AG09309 (cell line): Measurements from ENCODE around the gene GOLGB1.

Experiments used
- DNase-seq: peaks from one replicate; pipeline ENCODE4 v3.0.0-alpha.2; 2010; ENCODE audit warnings: low read depth
- H3K4me3 ChIP-seq: 2 replicates; pipeline ENCODE4 v1.5.1; 2011; ENCODE audit warnings: mild to moderate bottlenecking, low read depth, low read length, moderate library complexity; ENCODE audit not compliant: control insufficient read depth
- TF ChIP-seq, protein P1 (sequence below): IDR thresholded peaks from 2 replicates; pipeline ENCODE4 v1.5.1; 2011; ENCODE audit warnings: mild to moderate bottlenecking, low read depth, low read length, inconsistent platforms; ENCODE audit not compliant: insufficient read depth, control insufficient read depth; ENCODE audit errors: missing control alignments

The GOLGB1 gene

DNA sequence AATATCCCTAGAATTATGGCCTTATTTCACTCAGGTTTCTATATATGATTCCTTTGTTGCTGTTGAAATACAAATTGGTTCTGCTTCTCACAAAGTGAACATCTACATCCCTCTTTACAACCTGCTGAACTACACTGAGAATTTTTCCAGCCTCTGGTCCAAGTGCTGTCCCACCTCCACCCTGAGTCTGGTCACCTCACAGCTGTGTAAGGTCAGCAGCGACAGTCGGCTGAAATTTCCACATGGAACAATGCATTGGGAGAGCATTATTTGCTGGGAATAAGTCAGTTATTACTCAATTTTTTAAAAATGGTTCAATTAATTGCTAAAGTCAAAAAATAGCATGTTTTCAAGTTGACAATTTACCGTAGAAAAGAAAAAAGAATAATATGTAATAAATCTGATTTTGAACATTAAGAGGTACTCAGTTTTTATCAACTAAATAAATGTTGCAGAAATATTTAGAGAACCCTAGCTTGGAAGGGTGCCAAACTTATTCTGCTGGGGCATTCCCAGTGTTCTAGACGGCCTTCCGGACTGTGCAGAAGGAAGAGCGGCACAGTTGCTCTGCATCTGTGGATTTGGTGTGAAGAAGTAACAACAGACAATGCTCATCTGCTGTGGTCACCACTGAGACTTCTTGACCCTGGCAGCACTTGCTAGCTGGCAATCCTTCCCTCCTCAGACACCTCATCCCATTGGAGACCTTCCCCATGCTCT, 90.7 kb downstream of the GOLGB1 start:
- TF ChIP-seq, protein P1, sequence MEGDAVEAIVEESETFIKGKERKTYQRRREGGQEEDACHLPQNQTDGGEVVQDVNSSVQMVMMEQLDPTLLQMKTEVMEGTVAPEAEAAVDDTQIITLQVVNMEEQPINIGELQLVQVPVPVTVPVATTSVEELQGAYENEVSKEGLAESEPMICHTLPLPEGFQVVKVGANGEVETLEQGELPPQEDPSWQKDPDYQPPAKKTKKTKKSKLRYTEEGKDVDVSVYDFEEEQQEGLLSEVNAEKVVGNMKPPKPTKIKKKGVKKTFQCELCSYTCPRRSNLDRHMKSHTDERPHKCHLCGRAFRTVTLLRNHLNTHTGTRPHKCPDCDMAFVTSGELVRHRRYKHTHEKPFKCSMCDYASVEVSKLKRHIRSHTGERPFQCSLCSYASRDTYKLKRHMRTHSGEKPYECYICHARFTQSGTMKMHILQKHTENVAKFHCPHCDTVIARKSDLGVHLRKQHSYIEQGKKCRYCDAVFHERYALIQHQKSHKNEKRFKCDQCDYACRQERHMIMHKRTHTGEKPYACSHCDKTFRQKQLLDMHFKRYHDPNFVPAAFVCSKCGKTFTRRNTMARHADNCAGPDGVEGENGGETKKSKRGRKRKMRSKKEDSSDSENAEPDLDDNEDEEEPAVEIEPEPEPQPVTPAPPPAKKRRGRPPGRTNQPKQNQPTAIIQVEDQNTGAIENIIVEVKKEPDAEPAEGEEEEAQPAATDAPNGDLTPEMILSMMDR: no peak
- DNase-seq: no peak
- no peak overlapping the region for H3K4me3 ChIP-seq

GRCh38 chr3:121654493-121655385, 94.8 kb downstream of the GOLGB1 start:
- H3K4me3 ChIP-seq: no peak overlapping the region
- DNase-seq: no peak
- TF ChIP-seq, protein P1: no peak

- TF ChIP-seq, protein P1: no peak
- DNase-seq: no peak
- no peak overlapping the region for H3K4me3 ChIP-seq
Measured at GRCh38 chr3:121651684-121652083, 97.9 kb downstream of the GOLGB1 start.

DNA sequence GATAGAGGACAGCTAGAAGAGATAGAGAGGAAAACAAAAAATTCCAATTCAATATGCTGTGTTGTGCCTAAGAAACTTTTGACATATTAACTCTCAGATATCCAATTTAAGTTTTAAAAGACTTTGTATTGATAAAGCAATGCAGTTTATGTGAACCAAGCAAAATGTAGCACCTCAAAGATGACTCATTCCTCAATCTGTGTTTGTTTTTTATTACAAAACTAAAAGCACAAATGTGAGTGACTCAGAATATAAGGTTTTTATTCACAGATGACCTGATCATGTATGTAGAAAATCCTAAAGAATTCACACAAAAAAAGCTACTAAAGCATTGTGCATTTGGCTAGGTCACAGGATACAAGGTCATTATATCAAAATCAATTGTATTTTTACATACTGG, 99.9 kb downstream of the GOLGB1 start:
- TF ChIP-seq, protein P1: no peak
- no peak overlapping the region for H3K4me3 ChIP-seq
- no peak for DNase-seq

DNA sequence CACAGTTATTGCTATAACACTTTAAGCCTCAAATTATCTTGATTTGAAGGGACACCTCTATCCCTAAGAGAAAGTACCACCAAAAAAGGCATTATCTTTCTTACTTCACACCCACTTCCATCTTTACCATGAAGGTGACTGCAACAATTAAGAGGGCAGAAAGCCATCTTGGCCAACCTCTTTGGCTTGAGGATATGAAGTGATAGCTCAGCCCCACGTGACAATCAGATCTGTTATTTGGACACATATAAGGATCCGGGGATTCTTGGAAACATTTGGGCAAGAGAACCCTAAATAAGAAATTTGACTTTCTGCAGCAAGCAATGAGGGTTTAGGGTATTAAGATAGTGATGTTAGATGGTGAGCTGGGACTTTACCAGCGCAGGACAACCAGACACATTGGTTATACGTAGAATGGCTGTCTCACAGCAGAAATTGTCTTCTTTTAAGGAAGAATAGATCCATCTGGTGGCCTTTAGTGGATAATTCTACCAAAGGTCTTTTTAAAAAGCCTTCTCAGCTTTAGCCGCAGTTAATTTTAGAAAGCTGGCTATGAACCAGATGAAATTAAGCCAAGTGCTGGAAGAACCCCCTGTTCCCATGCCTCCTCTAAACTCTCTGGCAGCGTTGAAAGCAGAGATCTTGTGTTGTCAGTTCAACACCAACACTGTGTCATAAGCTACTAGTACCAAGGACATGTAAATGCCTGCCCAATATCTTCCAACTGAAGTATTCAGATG, 101.2 kb downstream of the GOLGB1 start:
- H3K4me3 ChIP-seq: no peak overlapping the region
- TF ChIP-seq, protein P1: no peak
- no peak for DNase-seq

GRCh38 chr3:121645054-121645453, 104.5 kb downstream of the GOLGB1 start:
- TF ChIP-seq, protein P1: no peak
- DNase-seq: no peak
- H3K4me3 ChIP-seq: no peak overlapping the region
